HEK293 (cell line): ENCODE measurements around the gene PPP6R1.

ENCODE experiments used
- CTCF ChIA-PET: fragments of 350-600 bp; formaldehyde crosslinking; extraction: SDS; loops from one replicate; lab custom pipeline; 2021; ENCODE audit warnings: antibody characterized with exemption; lab: Yijun Ruan, JAX
- POLR2A ChIA-PET: fragments of 300-600 bp; formaldehyde crosslinking; extraction: SDS; loops from one replicate; lab custom pipeline; 2020; ENCODE audit warnings: antibody characterized with exemption, inconsistent platforms; lab: Yijun Ruan, JAX
- H3K27ac ChIP-seq: fragments of 200-500 bp; sonication (Bioruptor generic); 2 replicates; pipeline ENCODE4 v1.5.1; 2014; ENCODE audit warnings: low read depth, low read length, control low read depth, inconsistent platforms; ENCODE audit errors: extremely low read depth
- H3K36me3 ChIP-seq, 2 experiments: fragments of 200-500 bp in 1 of 2; sonication (Bioruptor generic) in 1 of 2; 1 replicate in 1 of 2; 2 replicates in 1 of 2; pipeline ENCODE4 v1.5.1; 2014 to 2017; ENCODE audit warnings: inconsistent platforms in 2 of 2, low read length in 2 of 2; ENCODE audit not compliant: control insufficient read depth in 2 of 2, insufficient read depth in 1 of 2
- H3K4me1 ChIP-seq: fragments of 200-500 bp; sonication (Bioruptor generic); 2 replicates; pipeline ENCODE4 v1.5.1; 2014; ENCODE audit warnings: mild to moderate bottlenecking, low read length, inconsistent platforms; ENCODE audit not compliant: control insufficient read depth, insufficient read depth
- H3K4me3 ChIP-seq: 2 replicates; pipeline ENCODE4 v1.5.1; 2011; ENCODE audit warnings: low read depth, mild to moderate bottlenecking, control low read depth, low read length, moderate library complexity
- H3K9me3 ChIP-seq: fragments of 200-500 bp; sonication (Bioruptor generic); 2 replicates; pipeline ENCODE4 v1.5.1; 2014; ENCODE audit warnings: low read depth, low read length, inconsistent platforms; ENCODE audit not compliant: control insufficient read depth, insufficient read depth
- EGR2 ChIP-seq: fragments of 450-650 bp; formaldehyde crosslinking; IDR thresholded peaks from 2 replicates; pipeline ENCODE4 v1.5.1; 2016; ENCODE audit warnings: low read depth, missing biosample characterization, missing genetic modification characterization
- MYNN ChIP-seq: fragments of 450-650 bp; formaldehyde crosslinking; IDR thresholded peaks from 2 replicates; pipeline ENCODE4 v1.5.1; 2016; ENCODE audit warnings: missing biosample characterization, missing genetic modification characterization, borderline replicate concordance
- SCRT1 ChIP-seq: fragments of 450-650 bp; formaldehyde crosslinking; IDR thresholded peaks from 2 replicates; pipeline ENCODE4 v1.5.1; 2016; ENCODE audit warnings: missing biosample characterization, missing genetic modification characterization, borderline replicate concordance
- SETDB1 ChIP-seq: IDR thresholded peaks from one replicate; pipeline ENCODE4 v1.6.1; 2017; ENCODE audit warnings: mild to moderate bottlenecking, low read length, moderate library complexity, mixed read lengths; ENCODE audit not compliant: insufficient read length
- YY2 ChIP-seq: fragments of 450-650 bp; formaldehyde crosslinking; IDR thresholded peaks from 2 replicates; pipeline ENCODE4 v1.5.1; 2016; ENCODE audit warnings: missing biosample characterization, missing genetic modification characterization
- ZBTB21 ChIP-seq: fragments of 450-650 bp; formaldehyde crosslinking; IDR thresholded peaks from 2 replicates; pipeline ENCODE4 v1.5.1; 2017; ENCODE audit warnings: missing biosample characterization, missing genetic modification characterization
- ZFP69B ChIP-seq: fragments of 450-650 bp; formaldehyde crosslinking; IDR thresholded peaks from 2 replicates; pipeline ENCODE4 v1.5.1; 2016; ENCODE audit warnings: missing biosample characterization, missing genetic modification characterization
- ZNF10 ChIP-seq: fragments of 450-650 bp; formaldehyde crosslinking; IDR thresholded peaks from 2 replicates; pipeline ENCODE4 v1.5.1; 2017; ENCODE audit warnings: missing biosample characterization, missing genetic modification characterization
- ZNF112 ChIP-seq: fragments of 450-650 bp; formaldehyde crosslinking; IDR thresholded peaks from 2 replicates; pipeline ENCODE4 v1.5.0; 2017; ENCODE audit warnings: missing biosample characterization, missing genetic modification characterization
- ZNF138 ChIP-seq: fragments of 450-650 bp; formaldehyde crosslinking; IDR thresholded peaks from 2 replicates; pipeline ENCODE4 v1.5.1; 2016; ENCODE audit warnings: missing biosample characterization, missing genetic modification characterization, borderline replicate concordance
- ZNF146 ChIP-seq: fragments of 450-650 bp; formaldehyde crosslinking; IDR thresholded peaks from 2 replicates; pipeline ENCODE4 v1.5.1; 2016; ENCODE audit warnings: missing biosample characterization, missing genetic modification characterization
- ZNF23 ChIP-seq: fragments of 450-650 bp; formaldehyde crosslinking; IDR thresholded peaks from 2 replicates; pipeline ENCODE4 v1.5.1; 2016; ENCODE audit warnings: missing biosample characterization, missing genetic modification characterization, borderline replicate concordance
- ZNF274 ChIP-seq, 2 experiments: fragments of 200-500 bp in 1 of 2; fragments of 450-650 bp in 1 of 2; sonication (Bioruptor generic) in 1 of 2; formaldehyde crosslinking in 1 of 2; IDR thresholded peaks; 2 replicates each; pipeline versions ENCODE4 v1.5.1 to v1.6.1; 2014 to 2016; ENCODE audit warnings: borderline replicate concordance in 1 of 2, inconsistent platforms in 1 of 2, low read length in 1 of 2, missing biosample characterization in 1 of 2, missing genetic modification characterization in 1 of 2
- ZNF280D ChIP-seq: fragments of 450-650 bp; formaldehyde crosslinking; IDR thresholded peaks from 2 replicates; pipeline ENCODE4 v1.5.1; 2016; ENCODE audit warnings: missing biosample characterization, missing genetic modification characterization
- ZNF302 ChIP-seq: fragments of 450-650 bp; formaldehyde crosslinking; IDR thresholded peaks from 2 replicates; pipeline ENCODE4 v1.5.1; 2016; ENCODE audit warnings: missing biosample characterization, missing genetic modification characterization, low read depth
- ZNF341 ChIP-seq: fragments of 450-650 bp; formaldehyde crosslinking; IDR thresholded peaks from 2 replicates; pipeline ENCODE4; 2016; ENCODE audit warnings: low read depth, missing biosample characterization, missing genetic modification characterization
- ZNF362 ChIP-seq: fragments of 450-650 bp; formaldehyde crosslinking; IDR thresholded peaks from 2 replicates; pipeline ENCODE4 v1.5.1; 2016; ENCODE audit warnings: missing biosample characterization, missing genetic modification characterization
- ZNF366 ChIP-seq: fragments of 450-650 bp; formaldehyde crosslinking; conservative IDR thresholded peaks from 2 replicates; pipeline ENCODE4 v1.5.1; 2016; ENCODE audit warnings: missing biosample characterization, missing genetic modification characterization
- ZNF423 ChIP-seq: fragments of 450-650 bp; formaldehyde crosslinking; IDR thresholded peaks from 2 replicates; pipeline ENCODE4 v1.5.1; 2016; ENCODE audit warnings: missing biosample characterization, missing genetic modification characterization
- ZNF449 ChIP-seq: fragments of 450-650 bp; formaldehyde crosslinking; IDR thresholded peaks from 2 replicates; pipeline ENCODE4 v1.5.1; 2017; ENCODE audit warnings: missing biosample characterization, mild to moderate bottlenecking, missing genetic modification characterization, moderate library complexity
- ZNF473 ChIP-seq: fragments of 450-650 bp; formaldehyde crosslinking; IDR thresholded peaks from 2 replicates; pipeline ENCODE4 v1.5.1; 2017; ENCODE audit warnings: missing biosample characterization, missing genetic modification characterization
- ZNF549 ChIP-seq: fragments of 450-650 bp; IDR thresholded peaks from 2 replicates; pipeline ENCODE4 v1.5.1; 2018; ENCODE audit warnings: missing biosample characterization, missing genetic modification characterization, mild to moderate bottlenecking, inconsistent platforms, moderate library complexity
- ZNF600 ChIP-seq: fragments of 450-650 bp; formaldehyde crosslinking; IDR thresholded peaks from 2 replicates; pipeline ENCODE4 v1.5.1; 2016; ENCODE audit warnings: missing biosample characterization, missing genetic modification characterization
- ZNF660 ChIP-seq: fragments of 450-650 bp; IDR thresholded peaks from 2 replicates; pipeline ENCODE4 v1.5.1; 2018; ENCODE audit warnings: missing biosample characterization, mild to moderate bottlenecking, missing genetic modification characterization
- ZNF701 ChIP-seq: fragments of 450-650 bp; formaldehyde crosslinking; IDR thresholded peaks from 2 replicates; pipeline ENCODE4 v1.5.1; 2016; ENCODE audit warnings: missing biosample characterization, missing genetic modification characterization

The PPP6R1 gene

GRCh38 chr19:55193481-55193880 lies 65.3 kb downstream of the PPP6R1 start (continued):
- TF ChIP-seq ZFP69B (tag by site-specific recombination) (no peak), ZNF23 (no peak), ZNF146 (no peak), ZNF112 (tag by site-specific recombination) (no peak), YY2 (tag by site-specific recombination) (no peak), SCRT1 (tag by site-specific recombination) (no peak)

- Histone ChIP-seq H3K4me3 (no peak overlapping the region), H3K27ac (no peak overlapping the region), H3K36me3 (no peaks in the 10 kb centered on the region), H3K9me3 (no peaks in the 10 kb centered on the region), H3K4me1 (no peaks in the 10 kb centered on the region)
- TF ChIP-seq ZNF449 (no peak), MYNN (no peak), ZNF362 (tag by site-specific recombination) (no peak), ZNF701 (tag by site-specific recombination) (no peak), ZNF660 (tag by site-specific recombination) (no peak), ZBTB21 (tag by site-specific recombination) (no peak), ZNF341 (tag by site-specific recombination) (no peak), ZNF302 (tag by site-specific recombination) (no peak), ZNF10 (tag by site-specific recombination) (no peak), SETDB1 (no peak)
- ChIA-PET CTCF (interaction anchor here (0.6 to 0.7 kb wide), 4 partner anchors 53 to 1132 kb away, joined by 3 to 4 read pairs (median 3); no protein-coding TSS in a partner anchor), POLR2A (interaction anchor here (0.6 kb wide), 2 partner anchors 173 to 255 kb away, joined by 4 to 6 read pairs; no protein-coding TSS in a partner anchor)
These were observed 69.4 kb downstream of the PPP6R1 start for GRCh38 chr19:55189403-55189835.

- ChIA-PET POLR2A (no interaction called here), CTCF (interaction anchor here (0.6 to 0.7 kb wide), 2 partner anchors 53 to 1133 kb away, joined by 3 read pairs; no protein-coding TSS in a partner anchor)
- Histone ChIP-seq H3K4me3 (no peak overlapping the region), H3K36me3 (no peaks in the 10 kb centered on the region), H3K4me1 (no peaks in the 10 kb centered on the region), H3K27ac (no peak overlapping the region), H3K9me3 (no peaks in the 10 kb centered on the region)
- TF ChIP-seq ZNF274 (IDR thresholded peaks at IDR 0.05; ENCODE audit: low read length) (no peak), ZNF274 (tag by site-specific recombination; IDR thresholded peaks at IDR 0.05; ENCODE audit: borderline replicate concordance) (no peak), ZNF600 (tag by site-specific recombination) (peak; percentile 83)
These were observed 70.2 kb downstream of the PPP6R1 start for GRCh38 chr19:55188625-55189024.

- no peak overlapping the region for H3K4me3 ChIP-seq
- ChIA-PET CTCF (interaction anchor here (1.4 kb wide), 1 partner anchor 25 kb away, joined by 3 read pairs; no protein-coding TSS in a partner anchor), POLR2A (no interaction called here)
- no peaks in the 10 kb centered on the region for H3K4me1 ChIP-seq
- H3K27ac ChIP-seq = no peak overlapping the region
- H3K9me3 ChIP-seq = no peaks in the 10 kb centered on the region
- no peaks in the 10 kb centered on the region for H3K36me3 ChIP-seq
- TF ChIP-seq MYNN (no peak), ZNF600 (tag by site-specific recombination) (no peak), ZNF423 (tag by site-specific recombination) (no peak), ZNF366 (tag by site-specific recombination) (no peak), ZNF549 (tag by site-specific recombination) (no peak), ZNF473 (tag by site-specific recombination) (no peak), ZNF138 (tag by site-specific recombination) (no peak), EGR2 (tag by site-specific recombination) (no peak), ZNF280D (tag by site-specific recombination) (no peak)
These were observed 72.7 kb downstream of the PPP6R1 start for GRCh38 chr19:55186080-55186479.
